Stomach (tissue), 9 donors: ENCODE results near the gene KCNA5. TPM values are rescaled to one million over a fixed set of nuclear protein-coding genes. Genes with fewer than 3 reads are reported as not detected.

Source experiments
- DNase-seq, 2 donors: peaks; one replicate each; pipeline versions ENCODE4 v3.0.0 to v3.0.0-alpha.2; 2013 to 2019
- H3K27ac ChIP-seq, 5 donors: fragments of 200-600 bp in 4 of 5; sonication (generic) in 4 of 5; one replicate each; pipeline ENCODE4 v1.5.1; 2013 to 2019; ENCODE audit warnings: mild to moderate bottlenecking in 1 of 5, moderate library complexity in 1 of 5
- H3K27me3 ChIP-seq, 3 donors: fragments of 200-600 bp; sonication (generic); one replicate each; pipeline ENCODE4 v1.5.1; 2017 to 2019; ENCODE audit warnings: mixed run types in 1 of 3
- H3K36me3 ChIP-seq, 4 donors: fragments of 200-600 bp; sonication (generic); 1 replicate in 3 of 4; 2 replicates in 1 of 4; pipeline ENCODE4 v1.5.1; 2016 to 2019
- H3K4me1 ChIP-seq, 4 donors: fragments of 200-600 bp; sonication (generic); one replicate each; pipeline ENCODE4 v1.5.1; 2016 to 2019
- H3K4me3 ChIP-seq, 4 donors: fragments of 200-600 bp; sonication (generic) in 3 of 4; one replicate each; pipeline ENCODE4 v1.5.1; 2016 to 2019; ENCODE audit warnings: mild to moderate bottlenecking in 1 of 4
- H3K9me3 ChIP-seq, 4 donors: fragments of 200-600 bp; sonication (generic); one replicate each; pipeline ENCODE4 v1.5.1; 2016 to 2019
- CTCF ChIP-seq, 7 experiments: fragments of 450-650 bp in 4 of 7; fragments of 200-600 bp in 3 of 7; sonication (generic) in 3 of 7; IDR thresholded peaks; one replicate each; pipeline ENCODE4 v1.5.1; 2016 to 2019; ENCODE audit warnings: antibody characterized with exemption in 7 of 7, control low read depth in 2 of 7, mild to moderate bottlenecking in 1 of 7
- EP300 ChIP-seq: sonication (generic); formaldehyde crosslinking; IDR thresholded peaks from one replicate; pipeline ENCODE4 v1.6.1; 2017; ENCODE audit warnings: antibody characterized with exemption
- POLR2A ChIP-seq, 4 donors: fragments of 450-650 bp; IDR thresholded peaks; one replicate each; pipeline ENCODE4 v1.6.1; 2016; ENCODE audit warnings: antibody characterized with exemption in 4 of 4, control low read depth in 2 of 4, mild to moderate bottlenecking in 1 of 4, moderate library complexity in 1 of 4
- POLR2AphosphoS5 ChIP-seq, 3 donors: sonication (generic); formaldehyde crosslinking; IDR thresholded peaks; one replicate each; pipeline ENCODE4 v1.6.1; 2016; ENCODE audit warnings: antibody characterized with exemption in 3 of 3
- WGBS, 5 donors: extraction: QIAGEN DNeasy Blood & Tissue Kit in 3 of 5; methylation state at CpG; one replicate each; pipeline versions ENCODE4 v1.1.5 to v1.1.7; 2013 to 2018; 5-methylcytosine and 5-hydroxymethylcytosine counted together
- intact Hi-C: fragments of 100-400 bp; cut with DNase I; formaldehyde crosslinking; loops from one replicate; pipeline ENCODE4 v1.15.1; 2023; ENCODE audit warnings: low total_unique reads
- polyA plus RNA-seq, 3 donors: library from polyadenylated mRNA; stranded (reverse); fragments of 200-250 nt; gene quantifications; one replicate each; pipeline ENCODE4 v1.2.3, GENCODE V29; 2013
- total RNA-seq, 5 donors: library from RNA; depleted of rRNA; stranded (reverse); fragments of >200 nt; gene quantifications; one replicate each; pipeline versions ENCODE4 v1.1.0 to v1.2.3, GENCODE V29; 2014 to 2016
- donor health status: healthy with polysubstance abuse.
- donor health status: Bipolar disorder and iron deficiency.
- donor health status: healthy.

The KCNA5 gene
- total and polyA plus RNA-seq, 8 donors, result 0.58 to 6.5 (median 3.5) TPM; not detected in 3

GRCh38 chr12:5072311-5072710, 28.6 kb downstream of the KCNA5 start:
- Histone ChIP-seq H3K4me1 (peaks cover 0 to 12% (median 0%) of the 10 kb centered on the region in 4 donors), H3K36me3 (no peaks in the 10 kb centered on the region), H3K27me3 (peaks cover 0 to 16% (median 0%) of the 10 kb centered on the region in 3 donors), H3K9me3 (no peaks in the 10 kb centered on the region), H3K4me3 (no peak overlapping the region), H3K27ac (no peak overlapping the region)
- 79 to 89% (median 85%) methylated on average over 5 of the region's 5 CpGs for WGBS, 5 donors
- TF ChIP-seq POLR2AphosphoS5 (IDR thresholded peaks at IDR 0.05) (no peak), EP300 (no peak)
- intact Hi-C loops, result no loop called here
- no peak for DNase-seq

DNA sequence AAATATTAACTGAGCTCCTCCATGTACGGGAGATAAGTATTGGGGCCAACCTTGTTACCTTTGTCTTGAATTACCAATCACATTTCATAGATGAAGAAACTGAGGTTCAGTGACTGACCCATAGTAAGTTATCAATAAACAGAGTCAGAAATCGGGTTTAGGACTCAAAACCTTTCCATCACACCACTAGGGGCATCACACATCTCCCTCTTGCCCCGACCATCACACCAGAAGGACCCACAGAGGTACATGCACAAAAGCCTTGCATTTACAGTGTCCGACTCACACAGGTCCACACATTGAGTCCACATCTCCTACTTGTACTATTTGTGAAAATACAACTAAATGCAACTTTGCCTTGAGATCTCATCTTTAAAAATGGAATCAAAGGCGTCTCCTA, 29.4 kb downstream of the KCNA5 start:
- no peak for DNase-seq
- 67 to 78% (median 73%) methylated on average over 5 of the region's 5 CpGs for WGBS, 5 donors
- Histone ChIP-seq H3K27ac (no peak overlapping the region), H3K27me3 (peaks cover 0 to 21% (median 0%) of the 10 kb centered on the region in 3 donors), H3K36me3 (no peaks in the 10 kb centered on the region), H3K4me3 (no peak overlapping the region), H3K9me3 (no peaks in the 10 kb centered on the region), H3K4me1 (peaks cover 0 to 15% (median 0%) of the 10 kb centered on the region in 4 donors)
- no peak for TF ChIP-seq CTCF (IDR thresholded peaks at IDR 0.05)
- TF ChIP-seq EP300, result no peak
- no peak for TF ChIP-seq POLR2AphosphoS5 (IDR thresholded peaks at IDR 0.05)
- no peak for TF ChIP-seq POLR2A (IDR thresholded peaks at IDR 0.05)
- intact Hi-C loops, result no loop called here

DNA sequence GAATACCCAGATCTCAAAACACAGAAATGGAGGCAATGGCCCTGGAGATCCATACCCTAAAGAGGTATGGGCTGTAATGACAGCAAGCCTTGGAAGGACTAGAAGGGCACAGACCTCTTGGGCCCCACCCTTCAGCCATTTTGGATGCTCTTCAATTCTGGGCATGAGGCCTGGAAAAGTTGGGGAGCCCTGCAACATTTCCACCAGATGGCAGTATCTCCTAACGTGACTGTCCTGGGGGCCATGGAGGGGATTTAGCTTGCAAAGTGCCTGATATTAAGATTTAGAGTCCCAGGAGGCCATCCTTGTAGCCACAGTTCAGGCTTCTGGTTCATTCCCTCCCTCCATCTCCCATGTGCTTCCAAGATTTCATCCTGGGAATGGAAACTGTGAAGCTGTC, 30.2 kb downstream of the KCNA5 start:
- intact Hi-C loops, result no loop called here
- Histone ChIP-seq H3K4me3 (no peak overlapping the region), H3K9me3 (no peaks in the 10 kb centered on the region), H3K4me1 (peaks cover 0 to 19% (median 0%) of the 10 kb centered on the region in 4 donors), H3K36me3 (no peaks in the 10 kb centered on the region), H3K27me3 (peaks cover 0 to 26% (median 0%) of the 10 kb centered on the region in 3 donors), H3K27ac (no peak overlapping the region)
- DNase-seq, result no peak
- TF ChIP-seq POLR2A (IDR thresholded peaks at IDR 0.05), result no peak
- TF ChIP-seq EP300, result no peak
- no peak for TF ChIP-seq POLR2AphosphoS5 (IDR thresholded peaks at IDR 0.05)
- TF ChIP-seq CTCF (IDR thresholded peaks at IDR 0.05), result no peak
- WGBS, 5 donors, result 38 to 75% (median 40%) methylated on average over 1 of the region's 1 CpG

- no peak overlapping the region for H3K4me3 ChIP-seq
- peak overlapping the region in 1 of 5 donors; percentile 50 for H3K27ac ChIP-seq
- intact Hi-C loops, result no loop called here
- no peaks in the 10 kb centered on the region for H3K9me3 ChIP-seq
- H3K4me1 ChIP-seq, result peaks cover 0 to 19% (median 0%) of the 10 kb centered on the region in 4 donors
- TF ChIP-seq EP300 (no peak), CTCF (IDR thresholded peaks at IDR 0.05) (no peak), POLR2AphosphoS5 (IDR thresholded peaks at IDR 0.05) (no peak), POLR2A (IDR thresholded peaks at IDR 0.05) (no peak)
- WGBS, 5 donors, result 24 to 76% (median 63%) methylated on average over 3 to 4 of the region's 4 CpGs
- DNase-seq, result no peak
- H3K36me3 ChIP-seq, result no peaks in the 10 kb centered on the region
- peaks cover 0 to 31% (median 0%) of the 10 kb centered on the region in 3 donors for H3K27me3 ChIP-seq
These were observed 33.1 kb downstream of the KCNA5 start for GRCh38 chr12:5076761-5077160.

DNA sequence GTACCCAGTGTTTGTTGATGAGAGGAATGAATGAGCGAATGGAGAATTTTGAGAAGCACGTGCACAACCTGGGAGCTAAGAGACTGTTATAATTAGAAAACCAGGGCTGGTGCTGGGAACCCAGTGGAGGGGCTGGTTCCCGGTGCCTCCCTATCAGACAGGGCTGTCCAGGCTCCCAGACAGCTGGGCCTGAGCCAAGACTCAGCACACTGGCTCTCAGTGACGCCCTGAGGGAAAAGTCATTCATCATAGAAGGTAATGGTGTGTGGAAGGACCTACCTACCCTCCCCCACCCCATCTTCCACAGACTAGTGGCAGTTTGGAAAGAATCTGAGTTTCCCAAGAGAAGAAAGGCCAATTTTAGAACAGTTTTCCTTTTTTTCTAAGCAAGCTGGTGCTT, 34.7 kb downstream of the KCNA5 start:
- Histone ChIP-seq H3K27me3 (peaks cover 0 to 31% (median 0%) of the 10 kb centered on the region in 3 donors), H3K4me3 (no peak overlapping the region), H3K4me1 (peaks cover 0 to 19% (median 0%) of the 10 kb centered on the region in 4 donors), H3K9me3 (no peaks in the 10 kb centered on the region), H3K36me3 (no peaks in the 10 kb centered on the region), H3K27ac (peak overlapping the region in 1 of 5 donors; percentile 50)
- WGBS, 5 donors, result 38 to 48% (median 46%) methylated on average over 4 of the region's 4 CpGs
- intact Hi-C loops, result no loop called here
- no peak for TF ChIP-seq POLR2AphosphoS5 (IDR thresholded peaks at IDR 0.05)
- no peak for TF ChIP-seq CTCF (IDR thresholded peaks at IDR 0.05)
- TF ChIP-seq POLR2A (IDR thresholded peaks at IDR 0.05), result no peak
- no peak for TF ChIP-seq EP300
- DNase-seq, result peak in 1 of 2 donors; percentile 64
